ENCODE results near the gene TBC1D25.

The TBC1D25 gene

DNA sequence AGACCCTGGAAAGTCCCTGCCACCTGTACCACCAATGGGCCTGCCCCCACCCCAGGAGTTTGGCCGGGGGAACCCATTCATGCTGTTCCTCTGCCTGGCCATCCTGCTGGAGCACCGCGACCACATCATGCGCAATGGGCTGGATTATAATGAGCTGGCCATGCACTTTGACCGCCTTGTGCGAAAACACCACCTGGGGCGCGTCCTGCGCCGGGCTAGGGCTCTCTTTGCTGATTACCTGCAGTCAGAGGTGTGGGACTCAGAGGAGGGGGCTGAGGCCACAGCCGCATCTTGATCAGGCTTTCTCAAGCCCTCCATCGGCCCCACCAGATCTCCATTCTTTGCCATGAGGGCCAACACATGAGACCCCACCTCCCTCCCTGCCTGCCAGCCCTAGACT lies 21.2 kb downstream of the TBC1D25 start:
- DNase-seq (ENCODE audit: low read depth in 2 of 2): no peak

GRCh38 chrX:48569958-48570357 lies 30.4 kb downstream of the TBC1D25 start:
- no peak for DNase-seq (ENCODE audit: low read depth in 2 of 2)

- peak in 1 of 2 donors; percentile 3 for DNase-seq (ENCODE audit: low read depth in 2 of 2)
Observed at GRCh38 chrX:48573690-48574269, 34.3 kb downstream of the TBC1D25 start.

GRCh38 chrX:48574270-48575266 lies 35.1 kb downstream of the TBC1D25 start, which contains the start of gene RBM3:
TSS of gene RBM3 (plus strand) at chrX:48574484. CDS start at chrX:48575181, 697 bp downstream.
- peak; percentile 90 to 93 for DNase-seq (ENCODE audit: low read depth in 2 of 2)

- DNase-seq (ENCODE audit: low read depth in 2 of 2): no peak
Observed at GRCh38 chrX:48575642-48576041, 36.1 kb downstream of the TBC1D25 start.

GRCh38 chrX:48576108-48576507 lies 36.6 kb downstream of the TBC1D25 start:
- DNase-seq (ENCODE audit: low read depth in 2 of 2): no peak

- DNase-seq (ENCODE audit: low read depth in 2 of 2): no peak
Observed at GRCh38 chrX:48578661-48579128, 39.2 kb downstream of the TBC1D25 start.

DNA sequence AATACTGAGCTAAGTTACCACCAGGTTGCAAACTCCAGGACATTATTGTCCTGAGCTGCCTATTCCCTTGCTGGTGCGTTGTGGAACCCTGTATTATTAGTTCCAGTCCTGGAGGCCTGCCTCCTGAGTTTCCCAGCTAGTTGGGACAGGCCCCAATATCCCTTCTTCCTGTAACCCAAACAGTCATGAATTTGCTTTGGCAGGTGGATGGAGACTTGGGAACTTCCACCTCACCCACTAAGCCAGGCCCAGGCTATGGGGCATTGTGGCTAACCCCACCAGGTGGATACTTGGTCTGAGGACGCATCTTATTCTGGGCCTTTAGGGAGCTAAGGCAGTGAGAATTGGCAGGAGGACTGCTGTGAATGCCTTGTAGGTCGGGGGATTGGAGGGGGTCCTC lies 39.7 kb downstream of the TBC1D25 start:
- no peak for DNase-seq (ENCODE audit: low read depth in 2 of 2)

DNA sequence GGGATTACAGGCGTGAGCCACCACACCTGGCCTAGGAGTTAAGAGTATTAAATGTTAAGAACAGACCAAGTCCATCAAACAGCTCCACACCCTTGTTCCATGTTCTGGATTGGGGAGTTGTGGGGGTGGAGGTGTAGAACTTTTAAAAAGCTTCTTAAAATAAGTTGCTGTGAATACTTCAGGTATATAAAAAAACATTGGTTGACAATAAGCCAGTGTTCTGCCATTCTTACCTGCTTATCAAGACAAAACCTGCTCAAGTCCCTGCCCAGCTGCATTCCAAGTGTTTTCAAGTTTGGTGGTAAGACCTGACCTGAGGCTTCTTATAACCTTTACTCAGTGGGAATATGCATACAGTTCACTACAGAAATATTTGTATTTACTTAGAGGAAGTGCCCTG lies 41.1 kb downstream of the TBC1D25 start:
- no peak for DNase-seq (ENCODE audit: low read depth in 2 of 2)

DNA sequence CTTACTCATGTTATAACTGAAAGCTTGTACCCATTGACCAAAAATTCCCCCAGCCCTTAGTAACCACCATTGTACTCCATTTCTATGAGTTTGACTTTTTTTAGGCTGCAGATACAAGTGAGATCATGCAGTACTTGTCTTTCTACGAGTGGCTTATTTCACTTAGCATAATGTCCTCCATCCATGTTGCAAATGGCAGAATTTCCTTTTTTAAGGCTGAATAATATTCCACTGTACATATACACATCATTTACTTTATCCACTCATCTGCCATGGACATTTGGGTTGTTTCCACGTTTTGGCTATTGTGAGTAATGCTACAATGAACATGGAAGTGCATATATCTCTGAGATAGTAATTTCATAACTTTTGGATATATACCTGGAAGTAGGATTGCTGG lies 45.2 kb downstream of the TBC1D25 start:
- no peak for DNase-seq (ENCODE audit: low read depth in 2 of 2)

GRCh38 chrX:48589482-48590162 lies 50.1 kb downstream of the TBC1D25 start:
- no peak for DNase-seq (ENCODE audit: low read depth in 2 of 2)

DNA sequence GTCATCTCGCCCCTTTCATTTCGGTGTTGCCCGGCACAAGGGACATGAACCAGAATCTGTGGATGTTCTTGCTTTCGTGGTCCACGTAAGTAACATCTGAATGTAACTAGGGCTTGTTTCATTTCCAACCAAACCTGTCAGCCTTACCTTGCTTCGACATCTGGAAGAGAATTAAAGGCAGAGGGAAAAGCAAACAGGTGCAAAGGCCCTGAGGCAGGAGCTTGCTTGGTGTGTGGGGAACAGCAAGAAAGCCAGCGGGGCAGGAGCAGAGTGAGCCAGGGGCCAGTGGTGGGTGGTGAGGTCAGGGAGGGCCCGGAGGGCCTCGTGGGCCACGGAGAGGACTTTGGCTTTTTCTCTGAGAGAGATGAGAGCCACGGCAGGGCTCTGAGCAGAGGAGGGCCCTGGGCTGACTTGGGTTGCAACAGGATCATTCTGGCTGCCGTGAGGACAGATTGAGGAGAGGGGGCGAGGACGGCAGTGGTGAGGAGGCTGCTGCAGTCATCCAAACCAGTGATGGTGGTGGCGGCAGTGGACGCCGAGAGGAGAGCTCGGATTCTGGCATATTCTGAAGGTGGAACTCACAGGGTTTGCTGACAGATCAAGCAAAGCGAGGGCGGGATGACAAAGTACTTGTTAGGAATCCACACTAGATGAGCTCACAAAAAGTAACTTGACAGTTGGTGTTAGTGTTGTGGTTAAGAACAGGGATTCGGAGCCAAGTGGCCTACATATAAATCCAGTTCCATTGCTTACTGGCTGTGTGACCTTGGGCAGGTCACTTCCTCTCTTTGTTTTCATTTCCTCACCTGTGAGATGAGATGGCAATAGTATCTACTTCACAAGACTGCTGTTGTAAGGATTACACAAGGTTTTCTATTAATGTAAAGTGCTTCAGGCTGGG lies 50.9 kb downstream of the TBC1D25 start:
- no peak for DNase-seq (ENCODE audit: low read depth in 2 of 2)

DNA sequence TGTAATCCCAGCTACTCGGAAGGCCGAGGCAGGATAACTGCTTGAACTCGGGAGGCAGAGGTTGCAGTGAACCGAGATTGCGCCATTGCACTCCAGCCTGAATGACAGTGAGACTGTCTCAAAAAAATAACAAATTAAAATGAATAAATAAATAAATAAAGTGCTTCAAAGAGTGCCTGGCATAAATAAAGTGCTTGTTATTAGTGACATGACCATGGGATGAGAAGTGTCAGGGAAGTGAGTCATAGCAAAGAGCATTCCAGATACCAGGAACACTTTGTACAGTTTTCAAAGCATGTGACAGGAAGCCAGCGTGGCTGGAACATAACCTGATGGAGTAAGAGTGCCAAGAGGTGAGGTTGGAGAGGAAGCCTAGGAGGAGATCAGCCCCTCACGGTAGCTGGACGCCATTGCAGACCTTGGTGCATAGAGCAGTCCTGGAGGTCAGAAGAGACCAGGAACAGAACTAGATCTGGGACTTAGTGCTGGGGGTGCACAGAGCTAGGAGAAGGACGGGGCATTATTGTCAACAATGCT lies 51.8 kb downstream of the TBC1D25 start:
- DNase-seq (ENCODE audit: low read depth in 2 of 2): no peak

- DNase-seq (ENCODE audit: low read depth in 2 of 2): no peak
Observed at GRCh38 chrX:48592971-48593370, 53.5 kb downstream of the TBC1D25 start.

GRCh38 chrX:48595929-48596328 lies 56.4 kb downstream of the TBC1D25 start:
- no peak for DNase-seq (ENCODE audit: low read depth in 2 of 2)

DNA sequence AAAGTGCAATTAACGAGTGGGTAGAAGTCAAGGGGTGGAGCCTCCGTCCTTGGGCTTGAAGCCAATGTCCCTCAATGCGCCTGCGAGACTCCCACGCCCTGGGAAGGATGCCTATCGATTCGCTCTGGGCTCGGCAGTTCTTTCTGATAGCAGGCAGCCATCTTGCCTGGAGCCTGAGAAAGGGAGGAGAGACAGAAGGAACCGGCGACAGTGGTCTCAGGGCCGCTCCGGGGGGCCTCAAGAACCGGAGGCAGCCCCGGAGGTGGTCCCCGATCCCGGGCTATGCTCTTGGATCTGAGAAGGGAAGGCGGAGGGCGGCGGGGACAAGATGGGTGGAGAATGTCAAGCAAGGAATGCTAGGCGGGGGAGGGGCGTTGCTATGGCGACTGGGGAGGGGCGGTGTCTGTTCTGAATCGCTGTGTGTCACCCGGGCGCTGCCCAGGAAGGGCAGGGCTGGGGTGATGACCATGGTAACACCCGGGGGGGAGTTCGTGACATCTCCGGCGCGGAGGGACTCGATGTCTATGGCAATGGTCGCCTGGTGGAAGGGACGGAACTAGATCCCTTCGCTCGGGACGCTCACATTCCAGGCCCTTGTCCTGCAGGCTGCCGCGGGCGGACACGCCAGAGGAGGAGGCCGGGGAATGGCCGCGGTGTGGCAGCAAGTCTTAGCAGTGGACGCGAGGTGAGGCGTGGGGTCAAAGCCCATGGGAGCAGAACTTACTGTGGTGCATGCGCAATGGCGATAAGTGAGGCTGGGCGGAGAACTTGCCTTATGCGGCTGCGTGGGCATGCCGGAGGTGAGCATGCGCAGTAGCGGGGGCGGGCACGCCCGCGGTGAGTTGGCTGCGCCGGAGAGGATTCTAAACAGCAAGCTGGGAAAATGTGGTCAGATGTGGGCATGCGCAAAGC lies 58.1 kb downstream of the TBC1D25 start, which contains the start of gene WDR13:
Gene WDR13, plus strand, starts transcription at position 140 of the 912 bp plus-strand sequence. Its CDS starts 505 bp downstream, at position 645.
- DNase-seq (ENCODE audit: low read depth in 2 of 2): peak; percentile 84 to 85

- no peak for DNase-seq (ENCODE audit: low read depth in 2 of 2)
Observed at GRCh38 chrX:48598614-48599013, 59.1 kb downstream of the TBC1D25 start.

DNA sequence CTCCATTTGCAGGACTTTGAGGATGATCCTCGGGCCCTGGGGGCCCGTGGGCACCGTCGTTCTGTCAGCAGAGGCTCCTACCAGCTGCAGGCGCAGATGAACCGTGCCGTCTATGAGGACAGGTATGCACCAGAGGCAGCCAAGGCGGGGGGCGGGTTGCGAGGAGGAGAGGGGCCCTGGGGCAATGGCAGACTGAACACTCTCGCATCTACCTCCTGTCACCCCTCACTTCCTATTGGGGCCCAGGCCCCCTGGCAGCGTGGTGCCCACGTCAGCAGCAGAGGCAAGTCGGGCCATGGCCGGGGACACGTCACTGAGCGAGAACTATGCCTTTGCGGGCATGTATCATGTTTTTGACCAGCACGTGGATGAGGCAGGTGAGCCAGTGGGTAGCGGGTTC lies 59.8 kb downstream of the TBC1D25 start:
- DNase-seq (ENCODE audit: low read depth in 2 of 2): no peak

GRCh38 chrX:48600226-48600625 lies 60.7 kb downstream of the TBC1D25 start:
- no peak for DNase-seq (ENCODE audit: low read depth in 2 of 2)

All from stimulated activated CD8-positive, alpha-beta memory T cell treated with anti-CD3 and anti-CD28 coated beads, Interleukin-7, amount 100 ng/mL, for 4 hours (primary cell).